Duodenal mucosa (tissue), 2 donors: Measurements from ENCODE around the gene ADARB2.
"Not testable (repeated sequence)": the region's sequence is repeated elsewhere in the genome, so short reads cannot be mapped to it uniquely, and the experiment has no call there.

Experiments used
- H3K27ac ChIP-seq: one replicate; pipeline ENCODE4 v1.7.0; 2013; ENCODE audit warnings: low read depth, low read length
- H3K27me3 ChIP-seq, 2 donors: one replicate each; pipeline ENCODE4 v1.7.0; 2013; ENCODE audit warnings: low read length in 2 of 2, control low read depth in 1 of 2; ENCODE audit not compliant: insufficient read depth in 2 of 2, control insufficient read depth in 1 of 2
- H3K36me3 ChIP-seq, 2 donors: one replicate each; pipeline ENCODE4 v1.7.0; 2013; ENCODE audit warnings: low read length in 2 of 2, control low read depth in 1 of 2; ENCODE audit not compliant: insufficient read depth in 2 of 2, control insufficient read depth in 1 of 2
- H3K4me1 ChIP-seq, 2 donors: one replicate each; pipeline ENCODE4 v1.7.0; 2013; ENCODE audit warnings: low read length in 2 of 2, control low read depth in 1 of 2; ENCODE audit not compliant: insufficient read depth in 2 of 2, control insufficient read depth in 1 of 2
- H3K4me3 ChIP-seq, 2 donors: one replicate each; pipeline ENCODE4 v1.7.0; 2013; ENCODE audit warnings: low read length in 2 of 2, low read depth in 1 of 2
- H3K9ac ChIP-seq, 2 donors: one replicate each; pipeline ENCODE4 v1.7.0; 2013; ENCODE audit warnings: low read length in 2 of 2, low read depth in 1 of 2
- H3K9me3 ChIP-seq, 2 donors: one replicate each; pipeline ENCODE4 v1.7.0; 2013; ENCODE audit warnings: low read length in 2 of 2, control low read depth in 1 of 2; ENCODE audit not compliant: control insufficient read depth in 1 of 2

ADARB2 gene

GRCh38 chr10:1233031-1233430, 504.3 kb downstream of the ADARB2 start:
- Histone ChIP-seq H3K4me1 (no peaks in the 10 kb centered on the region), H3K36me3 (no peaks in the 10 kb centered on the region), H3K9me3 (no peaks in the 10 kb centered on the region), H3K4me3 (no peak overlapping the region), H3K27me3 (peaks cover 0 to 6% of the 10 kb centered on the region in 2 donors), H3K9ac (no peak overlapping the region), H3K27ac (no peak overlapping the region)

GRCh38 chr10:1232164-1232911, 505.0 kb downstream of the ADARB2 start:
- no peaks in the 10 kb centered on the region for H3K9me3 ChIP-seq
- no peak overlapping the region for H3K4me3 ChIP-seq
- no peaks in the 10 kb centered on the region for H3K4me1 ChIP-seq
- H3K9ac ChIP-seq = no peak overlapping the region
- H3K27ac ChIP-seq = no peak overlapping the region
- H3K27me3 ChIP-seq = peaks cover 0 to 6% of the 10 kb centered on the region in 2 donors
- H3K36me3 ChIP-seq = no peaks in the 10 kb centered on the region

- Histone ChIP-seq H3K4me3 (no peak overlapping the region), H3K27me3 (peaks cover 0 to 6% of the 10 kb centered on the region in 2 donors), H3K9me3 (no peaks in the 10 kb centered on the region), H3K4me1 (no peaks in the 10 kb centered on the region), H3K9ac (no peak overlapping the region), H3K27ac (no peak overlapping the region), H3K36me3 (no peaks in the 10 kb centered on the region)
These were observed 506.6 kb downstream of the ADARB2 start for GRCh38 chr10:1230592-1231275.

- H3K27ac ChIP-seq = no peak overlapping the region
- no peak overlapping the region for H3K9ac ChIP-seq
- peaks cover 0 to 6% of the 10 kb centered on the region in 2 donors for H3K27me3 ChIP-seq
- H3K4me1 ChIP-seq = no peaks in the 10 kb centered on the region
- no peak overlapping the region for H3K4me3 ChIP-seq
- H3K36me3 ChIP-seq = no peaks in the 10 kb centered on the region
- no peaks in the 10 kb centered on the region for H3K9me3 ChIP-seq
These were observed 507.2 kb downstream of the ADARB2 start for GRCh38 chr10:1230138-1230537.

GRCh38 chr10:1229574-1229973, 507.8 kb downstream of the ADARB2 start:
- H3K4me1 ChIP-seq = no peaks in the 10 kb centered on the region
- peaks cover 0 to 6% of the 10 kb centered on the region in 2 donors for H3K27me3 ChIP-seq
- H3K27ac ChIP-seq = no peak overlapping the region
- H3K9me3 ChIP-seq = no peaks in the 10 kb centered on the region
- no peak overlapping the region for H3K4me3 ChIP-seq
- no peak overlapping the region for H3K9ac ChIP-seq
- no peaks in the 10 kb centered on the region for H3K36me3 ChIP-seq

GRCh38 chr10:1229116-1229515, 508.2 kb downstream of the ADARB2 start:
- no peak overlapping the region for H3K27ac ChIP-seq
- H3K27me3 ChIP-seq = peaks cover 0 to 6% of the 10 kb centered on the region in 2 donors
- no peaks in the 10 kb centered on the region for H3K4me1 ChIP-seq
- H3K9ac ChIP-seq = no peak overlapping the region
- H3K4me3 ChIP-seq = no peak overlapping the region
- no peaks in the 10 kb centered on the region for H3K9me3 ChIP-seq
- H3K36me3 ChIP-seq = no peaks in the 10 kb centered on the region

GRCh38 chr10:1228467-1228975, 508.8 kb downstream of the ADARB2 start:
- H3K4me3 ChIP-seq = no peak overlapping the region
- H3K27ac ChIP-seq = no peak overlapping the region
- H3K4me1 ChIP-seq = no peaks in the 10 kb centered on the region
- no peak overlapping the region for H3K9ac ChIP-seq
- H3K9me3 ChIP-seq = no peaks in the 10 kb centered on the region
- no peaks in the 10 kb centered on the region for H3K36me3 ChIP-seq
- H3K27me3 ChIP-seq = peaks cover 0 to 6% of the 10 kb centered on the region in 2 donors

GRCh38 chr10:1227510-1228402, 509.6 kb downstream of the ADARB2 start:
- no peak overlapping the region for H3K27ac ChIP-seq
- no peak overlapping the region for H3K9ac ChIP-seq
- H3K4me1 ChIP-seq = no peaks in the 10 kb centered on the region

GRCh38 chr10:1226907-1227306, 510.4 kb downstream of the ADARB2 start:
- not testable (repeated sequence) for H3K27ac ChIP-seq, H3K4me1 ChIP-seq, H3K36me3 ChIP-seq, H3K4me3 ChIP-seq, H3K9ac ChIP-seq, H3K9me3 ChIP-seq, H3K27me3 ChIP-seq

More at GRCh38 chr10:1227510-1228402, 509.6 kb downstream of the ADARB2 start:
- peaks cover 0 to 6% of the 10 kb centered on the region in 2 donors for H3K27me3 ChIP-seq
- H3K4me3 ChIP-seq = no peak overlapping the region
- H3K9me3 ChIP-seq = no peaks in the 10 kb centered on the region
- no peaks in the 10 kb centered on the region for H3K36me3 ChIP-seq

GRCh38 chr10:1219874-1220273, 517.5 kb downstream of the ADARB2 start:
- H3K4me1 ChIP-seq, H3K27me3 ChIP-seq, H3K9ac ChIP-seq, H3K9me3 ChIP-seq, H3K4me3 ChIP-seq, H3K36me3 ChIP-seq, H3K27ac ChIP-seq: not testable (repeated sequence)
